Activated T-cell treated with anti-CD3 and anti-CD28 coated beads, Interleukin-2, amount 50 U/mL, for 4 hours (primary cell): Measurements from ENCODE around the gene CAMSAP1. TPM values are rescaled to one million over a fixed set of nuclear protein-coding genes. Genes with fewer than 3 reads are reported as not detected.

ENCODE experiments used
- ATAC-seq, 2 donors: fragments of 200-7000 bp; cut with Tn5 transposase; one replicate each; pipeline ENCODE4 v1.10.0; 2021
- DNase-seq: peaks from one replicate; pipeline ENCODE4 v3.0.0-alpha.2; 2020
- H3K27me3 Mint-ChIP-seq: one replicate; pipeline ENCODE4 v1.8.0; 2021; ENCODE audit warnings: low read depth, mixed read lengths
- H3K36me3 Mint-ChIP-seq: one replicate; pipeline ENCODE4 v1.8.0; 2022; ENCODE audit warnings: mixed read lengths; ENCODE audit not compliant: insufficient read depth
- H3K4me1 Mint-ChIP-seq: one replicate; pipeline ENCODE4 v1.8.0; 2021; ENCODE audit warnings: low read depth, mixed read lengths
- H3K4me3 Mint-ChIP-seq: one replicate; pipeline ENCODE4 v1.8.0; 2021; ENCODE audit warnings: mild to moderate bottlenecking, moderate library complexity, mixed read lengths
- H3K9me3 Mint-ChIP-seq: one replicate; pipeline ENCODE4 v1.8.0; 2021; ENCODE audit warnings: mixed read lengths
- total RNA-seq, 3 donors: library from RNA; stranded (reverse); gene quantifications; one replicate each; pipeline ENCODE4 v1.2.1, GENCODE V29; 2021

Gene CAMSAP1
- total RNA-seq, 3 donors from 2014 or later = 26.7 to 37.4 (median 29.2) TPM

- no peaks in the 10 kb centered on the region for H3K27me3 Mint-ChIP-seq
- no peak for ATAC-seq
These were observed 29.4 kb downstream of the CAMSAP1 start for GRCh38 chr9:135877791-135878527.

DNA sequence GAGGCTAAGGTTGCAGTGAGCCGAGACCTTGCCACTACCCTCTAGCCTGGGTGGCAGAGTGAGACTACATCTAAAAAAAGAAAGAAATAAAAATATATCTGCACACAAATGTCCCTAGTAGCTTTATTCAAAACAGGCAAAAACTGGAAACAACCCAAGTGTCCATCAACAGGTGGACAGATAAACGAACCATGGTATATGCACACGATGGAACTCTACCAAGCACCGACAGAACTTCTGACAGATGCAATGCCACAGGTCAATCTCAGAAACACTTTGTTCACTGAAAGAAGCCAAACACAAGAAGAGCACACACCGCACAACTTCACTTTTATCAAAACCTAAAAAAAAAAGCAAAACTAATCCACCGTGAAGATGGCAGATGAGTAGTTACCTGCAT is 30.4 kb downstream of the CAMSAP1 start:
- peaks cover 38% of the 10 kb centered on the region for H3K4me1 Mint-ChIP-seq
- ATAC-seq = no peak
- no peaks in the 10 kb centered on the region for H3K9me3 Mint-ChIP-seq
- H3K27me3 Mint-ChIP-seq = no peaks in the 10 kb centered on the region
- peaks cover 17% of the 10 kb centered on the region for H3K36me3 Mint-ChIP-seq
- no peak overlapping the region for H3K4me3 Mint-ChIP-seq
- DNase-seq = no peak

More at GRCh38 chr9:135877791-135878527, 29.4 kb downstream of the CAMSAP1 start:
- no peaks in the 10 kb centered on the region for H3K9me3 Mint-ChIP-seq
- no peak overlapping the region for H3K4me3 Mint-ChIP-seq
- peaks cover 35% of the 10 kb centered on the region for H3K4me1 Mint-ChIP-seq
- H3K36me3 Mint-ChIP-seq = peaks cover 17% of the 10 kb centered on the region
- no peak for DNase-seq

DNA sequence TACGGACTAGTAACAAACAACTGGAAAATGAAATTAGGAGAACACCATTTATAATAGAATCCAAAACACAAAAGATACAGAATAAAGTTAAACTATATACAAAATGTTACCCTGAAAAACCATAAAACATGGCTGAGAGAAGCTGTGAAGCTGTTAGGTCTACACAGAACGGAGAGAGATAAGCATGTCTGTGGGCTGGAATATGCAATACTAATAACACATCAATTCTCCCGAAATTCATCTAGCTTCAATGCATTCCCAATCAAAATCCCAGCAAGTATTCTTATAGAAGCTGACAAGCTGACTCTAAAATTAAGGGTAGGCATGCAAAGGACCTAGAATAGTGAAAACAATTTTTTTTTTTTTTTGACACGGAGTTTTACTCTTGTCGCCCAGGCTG is 32.5 kb downstream of the CAMSAP1 start:
- ATAC-seq (no peak), DNase-seq (no peak)
- H3K4me1 Mint-ChIP-seq = peaks cover 38% of the 10 kb centered on the region
- H3K9me3 Mint-ChIP-seq = no peaks in the 10 kb centered on the region
- no peak overlapping the region for H3K4me3 Mint-ChIP-seq
- peaks cover 19% of the 10 kb centered on the region for H3K36me3 Mint-ChIP-seq
- no peaks in the 10 kb centered on the region for H3K27me3 Mint-ChIP-seq

DNA sequence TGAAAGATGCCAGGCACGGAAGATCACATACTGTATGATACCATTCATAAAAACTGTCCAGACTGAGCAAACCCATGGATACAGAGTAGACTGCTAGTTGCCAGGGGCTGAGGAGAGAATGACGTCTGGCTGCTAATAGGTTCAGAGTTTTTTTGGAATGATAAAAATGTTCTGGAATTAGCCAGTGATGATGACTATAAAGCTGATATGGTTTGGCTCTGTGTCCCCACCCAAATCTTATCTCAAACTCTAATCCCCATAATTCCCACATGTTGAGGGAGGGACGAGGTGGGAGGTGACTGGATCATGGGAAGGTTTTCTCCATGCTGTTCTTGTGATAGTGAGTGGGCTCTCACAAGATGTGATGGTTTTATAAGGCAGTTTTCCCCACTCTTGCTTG is 37.4 kb downstream of the CAMSAP1 start:
- peaks cover 15% of the 10 kb centered on the region for H3K36me3 Mint-ChIP-seq

GRCh38 chr9:135865531-135865930 is 41.8 kb downstream of the CAMSAP1 start:
- H3K4me1 Mint-ChIP-seq = peaks cover 22% of the 10 kb centered on the region
- H3K4me3 Mint-ChIP-seq = no peak overlapping the region

More for the DNA sequence above, 37.4 kb downstream of the CAMSAP1 start:
- ATAC-seq (no peak), DNase-seq (no peak)
- Mint-ChIP-seq H3K9me3 (no peaks in the 10 kb centered on the region), H3K27me3 (no peaks in the 10 kb centered on the region), H3K4me3 (no peak overlapping the region), H3K4me1 (peaks cover 14% of the 10 kb centered on the region)

DNA sequence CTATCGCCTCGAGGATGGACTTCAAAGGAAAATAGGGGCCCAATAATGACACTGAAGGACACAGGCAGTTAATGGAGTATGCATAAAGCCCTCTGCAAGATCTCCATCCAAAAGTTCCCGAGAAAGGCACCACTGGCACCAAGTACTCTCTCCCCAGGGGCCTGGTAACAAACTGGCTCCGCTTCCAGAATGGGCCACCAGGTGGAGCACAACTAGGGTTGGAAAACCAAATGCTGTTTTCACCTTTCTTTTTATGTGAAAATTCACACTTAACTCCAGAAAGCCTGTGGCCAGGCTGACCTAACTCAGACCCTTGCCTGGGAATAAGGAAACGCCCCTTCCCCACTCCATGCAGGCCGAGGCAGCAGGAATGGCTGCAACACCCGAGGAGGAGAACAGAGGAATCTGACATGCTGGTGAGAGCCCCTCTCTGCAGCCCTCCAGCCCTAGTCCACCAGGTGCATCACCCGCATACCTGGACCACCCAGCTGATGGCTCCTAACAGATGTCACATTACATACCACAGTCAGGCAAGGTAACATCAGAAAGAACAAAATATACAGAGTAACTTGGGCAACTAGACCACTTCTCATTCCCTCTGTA is 42.8 kb downstream of the CAMSAP1 start:
- ATAC-seq = peak; percentile 53 to 67
- peaks cover 26% of the 10 kb centered on the region for H3K36me3 Mint-ChIP-seq
- no peaks in the 10 kb centered on the region for H3K9me3 Mint-ChIP-seq
- no peak overlapping the region for H3K4me3 Mint-ChIP-seq
- peaks cover 22% of the 10 kb centered on the region for H3K4me1 Mint-ChIP-seq
- H3K27me3 Mint-ChIP-seq = no peaks in the 10 kb centered on the region
- peak; percentile 80 for DNase-seq

More at GRCh38 chr9:135865531-135865930, 41.8 kb downstream of the CAMSAP1 start:
- Mint-ChIP-seq H3K27me3 (no peaks in the 10 kb centered on the region), H3K36me3 (peaks cover 27% of the 10 kb centered on the region), H3K9me3 (no peaks in the 10 kb centered on the region)
- no peak for ATAC-seq
- no peak for DNase-seq

- H3K36me3 Mint-ChIP-seq = peaks cover 31% of the 10 kb centered on the region
- ATAC-seq = peak in 1 of 2 donors; percentile 28
- H3K4me3 Mint-ChIP-seq = no peak overlapping the region
- no peak for DNase-seq
- no peaks in the 10 kb centered on the region for H3K9me3 Mint-ChIP-seq
- H3K4me1 Mint-ChIP-seq = peaks cover 20% of the 10 kb centered on the region
- H3K27me3 Mint-ChIP-seq = no peaks in the 10 kb centered on the region
These were observed 44.5 kb downstream of the CAMSAP1 start for GRCh38 chr9:135862809-135863208.

DNA sequence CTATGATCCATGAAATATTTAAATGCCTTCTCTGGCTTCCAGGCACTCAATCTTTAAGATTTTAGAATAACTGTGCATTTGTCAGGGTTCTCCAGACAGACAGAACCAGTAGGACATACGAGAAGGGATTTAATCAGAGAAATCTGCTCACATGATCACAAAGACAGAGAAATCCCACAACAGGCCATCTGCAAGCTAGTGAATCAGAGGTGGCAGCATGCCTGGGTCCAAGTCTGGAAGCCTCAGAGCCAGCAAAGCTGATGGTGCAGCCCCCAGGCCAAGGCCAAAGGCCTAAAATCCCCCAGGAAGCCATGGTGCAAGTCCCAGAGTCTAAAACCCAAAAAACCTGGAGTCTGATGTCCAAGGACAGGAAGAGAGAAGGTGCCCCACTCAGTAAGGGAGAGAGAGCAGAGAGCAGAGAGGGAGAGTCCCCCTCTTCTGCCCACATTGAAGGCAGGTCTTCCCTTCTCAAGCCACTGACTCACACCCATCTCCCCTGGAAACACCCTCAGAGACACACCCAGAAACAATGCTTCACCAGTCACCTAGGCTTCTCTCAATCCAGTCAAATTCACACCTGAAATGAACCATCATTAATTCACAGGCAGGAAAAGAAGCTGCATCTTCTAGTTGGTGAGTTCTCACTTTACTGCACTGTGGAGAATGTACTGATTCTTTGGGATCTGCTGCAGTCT is 48.7 kb downstream of the CAMSAP1 start:
- no peak for DNase-seq
- Mint-ChIP-seq H3K36me3 (peaks cover 31% of the 10 kb centered on the region), H3K9me3 (no peaks in the 10 kb centered on the region), H3K27me3 (no peaks in the 10 kb centered on the region), H3K4me1 (peaks cover 10% of the 10 kb centered on the region), H3K4me3 (no peak overlapping the region)
- peak in 1 of 2 donors; percentile 37 for ATAC-seq

DNA sequence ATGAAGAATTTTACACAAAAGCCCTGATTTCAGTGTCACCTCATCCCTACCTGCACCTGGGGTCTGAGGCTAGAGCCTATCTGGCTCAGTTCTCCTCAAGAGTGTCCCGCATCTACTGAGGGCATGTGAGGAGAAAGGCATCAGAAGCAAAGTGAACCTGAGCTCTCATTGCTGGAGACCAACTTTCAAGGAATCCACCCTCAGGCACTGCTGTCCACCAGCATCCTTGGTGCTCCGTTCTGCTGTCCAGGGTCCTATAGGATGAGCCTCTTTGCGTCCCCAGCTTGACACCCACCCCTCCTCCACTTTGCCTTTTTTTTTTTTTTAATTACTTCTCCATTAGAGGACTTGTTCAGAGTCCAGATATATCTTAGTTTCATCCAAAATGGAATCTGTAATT is 49.5 kb downstream of the CAMSAP1 start:
- Mint-ChIP-seq H3K27me3 (no peaks in the 10 kb centered on the region), H3K36me3 (peaks cover 27% of the 10 kb centered on the region), H3K4me1 (peaks cover 5% of the 10 kb centered on the region), H3K4me3 (no peak overlapping the region), H3K9me3 (no peaks in the 10 kb centered on the region)
- no peak for DNase-seq
- ATAC-seq = no peak

- Mint-ChIP-seq H3K27me3 (no peaks in the 10 kb centered on the region), H3K4me3 (no peak overlapping the region), H3K4me1 (peaks cover under 1% of the 10 kb centered on the region), H3K36me3 (peaks cover 27% of the 10 kb centered on the region), H3K9me3 (no peaks in the 10 kb centered on the region)
- DNase-seq = no peak
- ATAC-seq = no peak
These were observed 50.0 kb downstream of the CAMSAP1 start for GRCh38 chr9:135857371-135857786.

DNA sequence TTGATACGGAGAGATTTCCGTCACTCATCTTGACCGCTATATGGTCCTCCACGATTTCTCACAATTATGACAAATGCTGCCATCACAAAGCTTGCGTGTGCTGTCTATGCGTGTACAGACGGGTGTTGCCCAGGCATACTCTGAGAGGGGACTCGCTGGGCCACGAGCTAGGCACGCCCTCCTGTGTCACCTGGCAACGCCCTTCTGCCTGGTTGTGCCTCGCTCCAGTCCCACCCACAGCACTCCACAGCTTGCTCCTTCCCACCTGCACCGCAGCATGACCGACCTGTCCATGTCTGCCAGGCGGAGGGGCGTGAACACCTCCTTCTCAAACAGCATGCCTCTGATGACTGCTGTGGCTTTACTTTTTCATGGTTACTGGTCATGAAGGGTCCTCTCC is 55.6 kb downstream of the CAMSAP1 start:
- ATAC-seq = no peak
- H3K27me3 Mint-ChIP-seq = no peaks in the 10 kb centered on the region

DNA sequence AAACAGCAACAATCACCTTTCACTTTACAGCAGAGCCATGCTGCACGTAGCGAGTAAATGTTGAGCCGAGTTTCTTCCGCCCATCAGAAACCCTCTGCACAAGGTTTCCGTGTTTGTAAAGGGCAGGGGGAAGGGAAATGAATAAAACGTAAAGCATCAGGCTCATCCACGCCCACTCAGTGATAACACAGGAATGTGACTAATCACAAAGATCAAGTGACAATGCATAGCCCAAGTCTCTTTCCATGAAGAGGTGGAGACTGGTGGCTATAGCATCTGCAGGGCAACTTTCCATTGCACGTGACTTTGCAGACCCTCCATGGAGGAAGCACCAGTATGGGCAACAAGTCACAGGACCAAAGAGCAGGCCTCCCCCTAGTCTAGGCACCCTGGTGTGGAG is 56.6 kb downstream of the CAMSAP1 start:
- DNase-seq = no peak
- H3K4me3 Mint-ChIP-seq = no peak overlapping the region
- peak; percentile 67 to 84 for ATAC-seq

More for the DNA sequence above, 55.6 kb downstream of the CAMSAP1 start:
- DNase-seq = no peak
- Mint-ChIP-seq H3K4me1 (peaks cover 15% of the 10 kb centered on the region), H3K9me3 (no peaks in the 10 kb centered on the region), H3K4me3 (no peak overlapping the region), H3K36me3 (peaks cover 28% of the 10 kb centered on the region)

DNA sequence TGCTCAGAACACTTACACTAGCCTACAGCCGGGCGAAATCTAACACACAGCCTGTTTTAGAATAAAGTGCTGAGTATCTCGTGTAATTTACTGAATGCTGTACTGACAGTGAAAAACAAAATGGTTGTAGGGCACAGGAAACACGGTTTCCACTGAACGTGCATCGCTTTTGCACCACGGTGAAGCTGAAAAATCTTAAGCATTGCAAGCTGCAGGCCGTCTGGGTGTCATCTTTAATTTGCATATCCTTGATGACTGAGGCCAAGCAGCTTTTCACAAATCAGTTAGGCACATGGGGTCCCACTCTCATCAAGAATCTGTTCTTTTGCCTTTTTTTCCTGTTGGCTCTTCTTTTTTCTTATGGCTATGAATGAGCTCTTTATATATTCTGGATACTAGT is 58.2 kb downstream of the CAMSAP1 start:
- H3K36me3 Mint-ChIP-seq = peaks cover 46% of the 10 kb centered on the region
- H3K4me3 Mint-ChIP-seq = no peak overlapping the region
- H3K27me3 Mint-ChIP-seq = no peaks in the 10 kb centered on the region
- ATAC-seq = no peak
- peaks cover 7% of the 10 kb centered on the region for H3K9me3 Mint-ChIP-seq
- peaks cover 18% of the 10 kb centered on the region for H3K4me1 Mint-ChIP-seq
- no peak for DNase-seq

More for the DNA sequence above, 56.6 kb downstream of the CAMSAP1 start:
- Mint-ChIP-seq H3K4me1 (peaks cover 18% of the 10 kb centered on the region), H3K9me3 (no peaks in the 10 kb centered on the region), H3K27me3 (no peaks in the 10 kb centered on the region), H3K36me3 (peaks cover 31% of the 10 kb centered on the region)

DNA sequence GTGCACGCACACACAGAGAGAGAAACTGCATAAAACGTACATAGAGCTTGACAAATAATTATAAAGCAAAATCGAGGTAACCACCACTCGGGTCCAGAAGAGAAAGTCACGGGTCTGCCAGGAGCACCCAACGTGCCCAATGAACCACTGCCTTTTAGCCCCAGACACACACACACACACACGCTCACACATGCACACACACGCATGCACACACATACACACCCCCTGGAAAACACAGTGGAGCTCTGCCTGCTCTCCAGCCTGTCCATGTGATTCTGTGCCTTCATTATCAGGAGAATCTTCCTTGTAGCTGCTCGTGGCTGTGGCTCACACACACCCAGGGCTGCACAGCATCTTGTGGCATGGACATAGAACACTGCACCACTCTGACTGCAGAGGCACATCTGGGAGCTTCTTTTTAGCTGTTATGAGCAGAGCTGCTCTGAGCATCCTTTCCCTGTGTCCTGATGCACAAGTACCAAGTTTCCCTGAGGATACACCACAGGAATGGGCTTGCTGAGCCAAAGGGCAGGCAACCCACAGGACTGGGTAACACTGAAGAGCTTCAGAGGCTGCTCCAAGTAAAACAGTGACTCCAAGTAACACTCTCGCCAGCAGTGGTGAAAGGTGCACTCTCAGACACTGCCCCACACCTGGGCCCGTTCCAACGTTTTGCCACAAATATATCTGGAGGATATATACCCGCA is 58.9 kb downstream of the CAMSAP1 start:
- peaks cover 18% of the 10 kb centered on the region for H3K4me1 Mint-ChIP-seq
- H3K36me3 Mint-ChIP-seq = peaks cover 51% of the 10 kb centered on the region
- DNase-seq = no peak
- no peak overlapping the region for H3K4me3 Mint-ChIP-seq
- no peaks in the 10 kb centered on the region for H3K27me3 Mint-ChIP-seq
- H3K9me3 Mint-ChIP-seq = peaks cover 11% of the 10 kb centered on the region
- ATAC-seq = no peak
